BLaER1 treated with 17β-estradiol and CSF1 and Interleukin-3, amounts not matched to agents 10 nM and 100 nM (cell line): ENCODE measurements around the gene TMEM164.
"Not testable (repeated sequence)": the region's sequence is repeated elsewhere in the genome, so short reads cannot be mapped to it uniquely, and the experiment has no call there.

Source experiments
- H3K27ac ChIP-seq, 11 experiments: shearing (Covaris generic); formaldehyde crosslinking; 2 replicates each; pipeline ENCODE4 v1.8.1; 2022
- H3K27me3 ChIP-seq, 11 experiments: shearing (Covaris generic); formaldehyde crosslinking; 2 replicates each; pipeline ENCODE4 v1.8.1; 2022
- H3K36me3 ChIP-seq, 11 experiments: shearing (Covaris generic); formaldehyde crosslinking; 2 replicates each; pipeline ENCODE4 v1.8.1; 2022
- H3K4me1 ChIP-seq, 10 experiments: shearing (Covaris generic); formaldehyde crosslinking; 2 replicates each; pipeline ENCODE4 v1.8.1; 2022
- H3K4me2 ChIP-seq, 11 experiments: shearing (Covaris generic); formaldehyde crosslinking; 2 replicates each; pipeline ENCODE4 v1.8.1; 2022
- H3K4me3 ChIP-seq, 10 experiments: shearing (Covaris generic); formaldehyde crosslinking; 2 replicates each; pipeline ENCODE4 v1.8.1; 2022
- H3K9ac ChIP-seq, 11 experiments: shearing (Covaris generic); formaldehyde crosslinking; 2 replicates each; pipeline ENCODE4 v1.8.1; 2022
- H3K9me3 ChIP-seq, 11 experiments: shearing (Covaris generic); formaldehyde crosslinking; replicated peaks in 1 of 11; 2 replicates each; pipeline ENCODE4 v1.8.1; 2022
- H4K20me1 ChIP-seq, 11 experiments: shearing (Covaris generic); formaldehyde crosslinking; 2 replicates each; pipeline ENCODE4 v1.8.1; 2022
- Cebpa-rat ChIP-seq, 11 experiments: shearing (Covaris generic); IDR thresholded peaks; 2 replicates each; pipeline ENCODE4 v1.8.1; 2022

The TMEM164 gene

DNA sequence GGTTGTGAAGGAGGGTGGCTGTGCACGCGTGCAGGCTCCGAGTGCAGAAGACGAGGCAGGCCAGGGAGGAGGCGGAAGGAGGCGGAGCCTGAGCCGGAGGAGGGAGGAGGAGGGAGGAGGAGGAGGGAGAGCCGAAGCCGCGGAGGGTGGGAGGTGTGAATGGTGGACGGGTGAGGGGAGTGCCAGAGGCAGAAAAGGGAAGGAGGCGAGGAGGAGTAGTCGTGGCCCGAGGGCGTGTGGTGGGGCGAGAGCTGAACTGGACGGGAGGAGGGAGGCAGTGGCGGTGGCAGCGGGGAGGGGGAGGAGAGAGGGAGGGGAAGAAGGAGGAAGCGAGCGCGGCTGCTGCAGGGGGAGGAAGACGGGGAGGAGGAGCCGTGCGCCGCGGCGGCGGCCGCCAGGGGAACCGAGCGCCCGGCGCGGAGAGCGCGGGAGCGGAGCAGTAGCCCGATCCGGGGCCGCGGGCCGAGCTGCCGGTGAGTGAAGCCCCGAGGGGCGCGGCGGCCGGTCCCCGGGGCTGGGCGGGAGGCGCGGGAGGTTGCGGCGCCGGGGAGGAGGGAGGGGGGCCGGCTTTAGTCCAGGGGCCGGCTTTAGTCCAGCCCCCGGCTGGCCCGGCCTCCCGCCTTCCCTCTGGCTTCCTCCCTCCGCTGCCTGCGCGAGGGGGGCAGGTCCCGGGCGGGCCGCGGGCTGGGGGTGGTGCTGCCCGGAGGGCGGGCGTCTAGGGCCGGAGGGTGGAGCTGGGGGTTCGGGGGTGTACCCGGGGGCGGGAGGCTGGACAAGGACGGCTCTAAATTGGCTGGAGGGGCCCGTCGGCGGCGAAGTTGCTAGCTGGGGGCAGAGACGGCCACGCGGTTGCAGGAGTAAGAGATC, at the start of gene TMEM164:
TMEM164 (plus strand) TSS at position 815 of the 867 bp plus-strand sequence. CDS start 661 bp downstream, outside the sequence.
- peak within 1 kb of the TSS; percentile 78 to 90 (median 85) for H3K9ac ChIP-seq
- peaks cover 16 to 47% (median 24%) of the 10 kb centered on the region in 10 experiments for H3K4me1 ChIP-seq
- peak within 1 kb of the TSS; percentile 56 to 78 (median 72) for H3K4me3 ChIP-seq
- peaks cover 0 to 10% (median 0%) of the 10 kb centered on the region in 11 experiments; a peak in 2 of 22 replicates for H3K9me3 ChIP-seq
- peaks cover 58 to 83% (median 80%) of the 10 kb centered on the region in 11 experiments for H3K27me3 ChIP-seq
- H4K20me1 ChIP-seq = peaks cover 17 to 45% (median 33%) of the 10 kb centered on the region in 11 experiments; a peak in 19 of 22 replicates
- H3K4me2 ChIP-seq = peak within 1 kb of the TSS; percentile 60 to 90 (median 85)
- H3K27ac ChIP-seq = peak within 1 kb of the TSS; percentile 73 to 92 (median 85)
- TF ChIP-seq Cebpa-rat (IDR thresholded peaks at IDR 0.05) = no peak
- no peaks in the 10 kb centered on the region for H3K36me3 ChIP-seq

DNA sequence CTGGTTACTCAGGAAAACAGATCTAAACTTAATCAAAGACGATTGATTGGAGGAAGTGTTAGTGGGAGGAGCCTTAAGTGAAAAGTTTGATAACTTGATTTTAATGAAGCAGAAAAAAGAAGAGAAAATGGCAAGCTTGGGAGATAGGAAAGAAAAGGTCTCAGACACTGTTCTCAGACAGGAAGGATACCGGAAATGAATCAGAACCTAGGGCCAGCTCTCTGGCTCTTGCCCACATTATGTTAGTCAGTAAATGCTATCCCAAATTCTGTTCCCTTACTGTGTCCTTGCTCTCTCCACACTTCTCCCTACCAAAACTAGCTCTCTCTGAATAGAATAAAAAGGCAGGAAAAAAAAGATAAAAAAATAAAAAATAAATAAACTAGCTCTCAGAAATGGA, 48.6 kb upstream of the TMEM164 start:
- peak overlapping the region in 3 of 11 experiments; percentile 21 to 50 (median 47); a peak in 4 of 22 replicates for H3K27ac ChIP-seq
- H3K9ac ChIP-seq = no peak overlapping the region
- no peaks in the 10 kb centered on the region for H4K20me1 ChIP-seq
- peak overlapping the region in 9 of 11 experiments; percentile 7 to 61 (median 16); a peak in 14 of 22 replicates for H3K4me2 ChIP-seq
- H3K27me3 ChIP-seq = peaks cover 61 to 98% (median 96%) of the 10 kb centered on the region in 11 experiments
- no peak for TF ChIP-seq Cebpa-rat (IDR thresholded peaks at IDR 0.05)
- no peaks in the 10 kb centered on the region for H3K9me3 ChIP-seq
- H3K4me3 ChIP-seq = no peak overlapping the region
- H3K4me1 ChIP-seq = peaks cover 0 to 47% (median 19%) of the 10 kb centered on the region in 10 experiments; a peak in 15 of 20 replicates
- H3K36me3 ChIP-seq = no peaks in the 10 kb centered on the region

DNA sequence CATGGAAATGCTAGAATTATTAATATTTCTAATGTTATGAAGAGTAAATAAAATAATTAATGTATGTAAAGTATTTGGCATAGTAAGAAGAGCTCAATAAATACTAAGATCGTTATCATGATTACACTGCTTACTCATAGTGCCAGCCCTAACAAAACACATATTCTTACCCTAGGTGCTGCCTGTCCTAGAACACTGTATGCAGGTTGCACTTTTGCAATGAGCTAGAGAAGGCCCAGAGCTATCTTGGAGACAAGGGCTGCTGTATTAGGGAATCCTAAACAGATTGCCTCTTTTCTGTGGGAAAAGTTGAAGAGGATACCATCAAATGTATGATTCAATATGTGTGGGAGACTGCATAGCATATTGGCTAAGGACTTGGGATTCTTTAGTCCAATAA, 48.0 kb upstream of the TMEM164 start:
- peaks cover 0 to 51% (median 19%) of the 10 kb centered on the region in 10 experiments; a peak in 15 of 20 replicates for H3K4me1 ChIP-seq
- no peaks in the 10 kb centered on the region for H3K36me3 ChIP-seq
- H4K20me1 ChIP-seq = no peaks in the 10 kb centered on the region
- no peak overlapping the region for H3K4me3 ChIP-seq
- no peak for TF ChIP-seq Cebpa-rat (IDR thresholded peaks at IDR 0.05)
- no peaks in the 10 kb centered on the region for H3K9me3 ChIP-seq
- H3K9ac ChIP-seq = no peak overlapping the region
- H3K27me3 ChIP-seq = peaks cover 65 to 98% (median 96%) of the 10 kb centered on the region in 11 experiments
- H3K4me2 ChIP-seq = peak overlapping the region in 2 of 11 experiments; percentile 11 to 58; a peak in 2 of 22 replicates
- H3K27ac ChIP-seq = peak overlapping the region in 1 of 11 experiments; percentile 50; a peak in 1 of 22 replicates

DNA sequence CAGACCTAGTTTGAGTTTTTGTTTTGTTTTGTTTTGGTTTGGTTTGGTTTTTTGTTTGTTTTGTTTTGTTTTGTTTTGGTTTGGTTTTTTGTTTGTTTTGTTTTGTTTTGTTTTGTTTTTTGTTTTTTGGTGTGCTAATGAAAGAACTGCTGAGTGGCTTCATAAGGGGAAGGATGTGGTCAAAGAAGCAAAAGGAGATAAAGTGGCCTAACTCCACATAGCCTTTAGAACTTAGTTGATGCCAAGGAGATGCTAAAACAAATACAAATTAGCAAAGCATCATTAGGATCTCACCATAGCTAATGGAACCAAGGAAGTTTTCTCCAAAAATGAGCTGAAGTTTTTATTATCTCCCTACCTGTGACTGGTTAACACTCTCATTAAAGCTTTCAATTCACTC, 44.6 kb upstream of the TMEM164 start:
- peak overlapping the region in 6 of 11 experiments; percentile 15 to 58 (median 40); a peak in 9 of 22 replicates for H3K4me2 ChIP-seq
- peak overlapping the region in 5 of 11 experiments; percentile 16 to 76 (median 47); a peak in 8 of 22 replicates for H3K27ac ChIP-seq
- H3K9me3 ChIP-seq = no peaks in the 10 kb centered on the region
- no peaks in the 10 kb centered on the region for H4K20me1 ChIP-seq
- H3K36me3 ChIP-seq = no peaks in the 10 kb centered on the region
- no peak overlapping the region for H3K4me3 ChIP-seq
- H3K27me3 ChIP-seq = peaks cover 75 to 97% (median 97%) of the 10 kb centered on the region in 11 experiments
- TF ChIP-seq Cebpa-rat (IDR thresholded peaks at IDR 0.05) = no peak
- H3K4me1 ChIP-seq = peaks cover 0 to 45% (median 16%) of the 10 kb centered on the region in 10 experiments; a peak in 15 of 20 replicates
- H3K9ac ChIP-seq = peak overlapping the region in 1 of 11 experiments; percentile 44; a peak in 2 of 22 replicates

DNA sequence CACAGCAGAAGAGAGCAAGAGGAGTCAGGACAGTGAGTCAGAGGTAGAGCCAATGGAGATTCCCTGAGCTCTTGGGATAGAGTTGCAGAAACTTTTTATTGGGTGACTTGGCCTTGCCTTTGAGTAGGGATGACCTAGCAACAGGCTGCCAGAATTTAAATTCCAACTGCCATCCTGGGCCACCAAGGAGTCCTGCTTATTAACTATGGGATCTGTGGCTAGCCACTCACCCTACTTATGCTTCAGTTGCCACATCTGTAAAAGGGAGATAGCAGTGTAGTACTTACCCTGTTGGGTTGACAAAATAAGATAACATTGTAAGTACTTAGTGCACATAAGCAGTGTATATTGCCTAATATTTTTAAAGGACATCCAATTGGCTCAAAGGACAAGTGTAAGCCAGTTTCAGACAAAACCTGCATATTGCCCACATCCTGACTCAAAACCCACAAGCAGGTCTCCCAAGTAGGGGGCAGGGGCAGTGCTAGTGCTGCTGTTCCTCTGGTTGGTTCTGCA, 43.5 kb upstream of the TMEM164 start:
- H3K4me1 ChIP-seq = peaks cover 0 to 34% (median 5%) of the 10 kb centered on the region in 10 experiments; a peak in 12 of 20 replicates
- peaks cover 84 to 97% (median 97%) of the 10 kb centered on the region in 11 experiments for H3K27me3 ChIP-seq
- H3K4me2 ChIP-seq = peak overlapping the region in 4 of 11 experiments; percentile 15 to 58 (median 44); a peak in 4 of 22 replicates
- H4K20me1 ChIP-seq = no peaks in the 10 kb centered on the region
- H3K36me3 ChIP-seq = no peaks in the 10 kb centered on the region
- H3K9me3 ChIP-seq = no peaks in the 10 kb centered on the region
- peak overlapping the region in 2 of 11 experiments; percentile 66 to 76; a peak in 3 of 22 replicates for H3K27ac ChIP-seq
- no peak overlapping the region for H3K4me3 ChIP-seq
- no peak overlapping the region for H3K9ac ChIP-seq
- TF ChIP-seq Cebpa-rat (IDR thresholded peaks at IDR 0.05) = no peak

DNA sequence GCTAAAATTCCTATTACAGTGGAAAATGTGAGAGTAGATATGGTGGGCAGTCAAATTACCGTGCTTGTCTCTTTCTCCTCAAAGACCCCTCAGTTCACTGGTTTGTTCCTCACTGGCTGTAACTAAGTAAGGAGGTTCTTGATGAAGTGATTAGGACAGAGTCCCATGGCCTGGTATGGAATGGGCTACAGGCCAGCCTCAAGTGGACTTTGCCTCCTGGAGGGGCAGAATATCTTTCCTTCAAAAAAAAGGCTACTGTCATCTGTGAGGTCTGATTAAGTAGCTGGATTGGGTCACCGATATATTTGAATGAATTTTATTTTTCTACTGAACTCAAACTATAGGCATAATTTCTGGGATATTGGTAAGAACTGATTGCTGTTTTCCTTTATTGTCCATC, 38.5 kb upstream of the TMEM164 start:
- no peak overlapping the region for H3K9ac ChIP-seq
- no peak overlapping the region for H3K27ac ChIP-seq
- peaks cover 90 to 97% (median 95%) of the 10 kb centered on the region in 11 experiments for H3K27me3 ChIP-seq
- H3K4me1 ChIP-seq = peaks cover 0 to 6% (median 0%) of the 10 kb centered on the region in 10 experiments; a peak in 3 of 20 replicates
- no peak for TF ChIP-seq Cebpa-rat (IDR thresholded peaks at IDR 0.05)
- H3K9me3 ChIP-seq = no peaks in the 10 kb centered on the region
- H3K4me3 ChIP-seq = no peak overlapping the region
- no peak overlapping the region for H3K4me2 ChIP-seq
- H3K36me3 ChIP-seq = no peaks in the 10 kb centered on the region
- H4K20me1 ChIP-seq = no peaks in the 10 kb centered on the region

DNA sequence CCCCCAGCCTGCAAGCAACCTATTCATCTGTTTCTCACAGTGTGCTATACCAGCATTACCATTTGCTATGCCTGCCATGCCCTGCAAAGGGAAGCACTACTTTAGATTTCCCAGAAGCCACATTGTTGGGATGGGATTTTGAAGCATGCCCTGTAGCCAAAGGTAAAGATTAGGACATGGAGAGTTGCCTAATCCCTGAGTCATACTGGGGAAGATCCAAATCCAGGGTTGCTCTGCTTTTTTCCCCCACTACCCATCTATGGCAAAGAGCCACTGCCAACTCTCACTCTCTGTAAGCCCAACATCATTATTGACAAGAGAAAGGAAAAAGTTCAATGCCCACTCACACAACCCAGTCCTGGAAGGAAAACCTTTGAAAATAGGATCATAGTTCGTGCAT, 36.7 kb upstream of the TMEM164 start:
- Histone ChIP-seq H3K4me3 (no peak overlapping the region), H3K36me3 (no peaks in the 10 kb centered on the region), H3K9ac (no peak overlapping the region), H3K27ac (no peak overlapping the region), H3K4me2 (no peak overlapping the region), H3K4me1 (no peaks in the 10 kb centered on the region), H3K9me3 (no peaks in the 10 kb centered on the region), H3K27me3 (peaks cover 82 to 100% (median 93%) of the 10 kb centered on the region in 11 experiments), H4K20me1 (no peaks in the 10 kb centered on the region)
- no peak for TF ChIP-seq Cebpa-rat (IDR thresholded peaks at IDR 0.05)

DNA sequence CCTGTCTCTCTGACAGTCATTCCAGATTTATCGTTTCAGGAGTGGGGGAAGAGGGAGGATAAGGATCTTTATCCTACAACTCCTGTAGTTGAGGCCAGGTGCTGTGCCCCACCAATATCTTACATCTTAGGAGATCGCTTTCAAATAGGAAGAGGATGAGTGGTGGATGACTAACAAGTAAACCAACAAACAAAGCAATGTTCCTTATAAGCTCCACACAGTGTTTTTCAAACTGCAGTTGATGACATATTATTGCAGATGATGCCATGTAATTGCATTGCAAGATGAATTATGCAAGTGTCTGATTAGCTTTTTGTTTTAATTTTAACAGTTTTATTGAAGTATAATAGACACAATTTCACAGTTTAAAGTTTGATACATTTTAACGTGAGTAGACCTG, 35.8 kb upstream of the TMEM164 start:
- H3K9me3 ChIP-seq = no peaks in the 10 kb centered on the region
- H3K27me3 ChIP-seq = peaks cover 82 to 100% (median 93%) of the 10 kb centered on the region in 11 experiments
- no peaks in the 10 kb centered on the region for H3K36me3 ChIP-seq
- H3K27ac ChIP-seq = no peak overlapping the region
- H3K4me1 ChIP-seq = no peaks in the 10 kb centered on the region
- TF ChIP-seq Cebpa-rat (IDR thresholded peaks at IDR 0.05) = no peak
- H4K20me1 ChIP-seq = no peaks in the 10 kb centered on the region
- H3K4me2 ChIP-seq = no peak overlapping the region
- H3K9ac ChIP-seq = no peak overlapping the region
- H3K4me3 ChIP-seq = no peak overlapping the region

DNA sequence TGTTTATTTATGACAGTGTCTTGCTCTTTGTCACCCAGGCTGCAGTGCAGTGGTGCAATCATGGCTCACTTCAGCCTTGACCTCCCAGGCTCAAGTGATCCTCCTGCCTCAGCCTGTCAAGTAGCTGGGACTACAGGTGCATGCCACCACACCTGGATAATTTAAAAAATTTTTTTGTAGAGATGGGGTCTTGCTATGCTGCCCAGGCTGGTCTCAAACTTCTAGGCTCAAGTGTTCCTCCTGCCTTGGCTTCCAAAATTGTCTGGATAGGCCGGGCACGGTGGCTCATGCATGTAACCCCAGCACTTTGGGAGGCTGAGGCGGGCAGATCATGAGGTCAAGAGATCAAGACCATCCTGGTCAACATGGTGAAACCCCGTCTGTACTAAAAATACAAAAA, 32.1 kb upstream of the TMEM164 start:
- not testable (repeated sequence) for H3K27ac ChIP-seq, H3K4me2 ChIP-seq, H4K20me1 ChIP-seq, H3K9ac ChIP-seq, H3K36me3 ChIP-seq, H3K9me3 ChIP-seq, H3K4me3 ChIP-seq, H3K4me1 ChIP-seq
- H3K27me3 ChIP-seq = peaks cover 74 to 99% (median 92%) of the 10 kb centered on the region in 11 experiments
